ENCODE data around the gene KIFAP3.

GRCh38 chr1:169886931-169887330, 187.6 kb downstream of the KIFAP3 start:
- TF ChIP-seq TAF1 (IDR thresholded peaks at IDR 0.05; ENCODE audit: low read depth) = no peak
- no peak for TF ChIP-seq EGR1 (IDR thresholded peaks at IDR 0.05)
- no peak for TF ChIP-seq MAX (IDR thresholded peaks at IDR 0.05)
- no peak for TF ChIP-seq RAD21 (IDR thresholded peaks at IDR 0.05; ENCODE audit: low read depth)
- TF ChIP-seq YY1 (IDR thresholded peaks at IDR 0.05; ENCODE audit: low read depth) = no peak
- no peak for TF ChIP-seq REST (IDR thresholded peaks at IDR 0.05; ENCODE audit: low read depth)
- no peak for TF ChIP-seq FOXM1 (IDR thresholded peaks at IDR 0.05; ENCODE audit: borderline replicate concordance, low read depth)

Data from Ishikawa (cell line).